GM18520 (cell line): ENCODE data around the gene USP3.
A peak's percentile ranks its signal among the peaks of the same experiment; 100 is the strongest.
"Not testable (repeated sequence)": the region's sequence is repeated elsewhere in the genome, so short reads cannot be mapped to it uniquely, and the experiment has no call there.

ENCODE experiments used
- ATAC-seq: cut with Tn5 transposase; IDR thresholded peaks from one replicate; pipeline ENCODE4 v1.9.1; 2021; ENCODE audit not compliant: unreplicated experiment

Gene USP3

DNA sequence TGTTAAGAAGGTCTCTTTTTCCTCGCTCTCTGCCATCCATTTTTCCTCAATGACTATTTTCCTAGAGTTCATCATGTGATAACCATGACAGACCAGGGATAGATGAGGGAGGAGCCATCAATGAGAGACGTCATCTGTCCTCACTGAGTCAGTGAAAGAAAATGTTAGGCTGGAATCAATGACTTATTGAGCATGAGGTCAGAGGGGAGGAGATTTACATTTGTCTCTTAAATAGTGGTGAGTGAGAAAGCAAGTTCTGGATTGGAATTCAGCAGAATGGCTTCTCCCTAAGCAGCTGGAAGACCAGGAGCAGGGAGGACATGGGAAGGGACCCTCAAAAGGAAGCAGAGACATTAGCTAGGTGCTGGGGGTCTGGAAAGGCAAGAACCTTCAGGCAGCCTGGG, 28.2 kb upstream of the USP3 start:
- ATAC-seq, result no peak

DNA sequence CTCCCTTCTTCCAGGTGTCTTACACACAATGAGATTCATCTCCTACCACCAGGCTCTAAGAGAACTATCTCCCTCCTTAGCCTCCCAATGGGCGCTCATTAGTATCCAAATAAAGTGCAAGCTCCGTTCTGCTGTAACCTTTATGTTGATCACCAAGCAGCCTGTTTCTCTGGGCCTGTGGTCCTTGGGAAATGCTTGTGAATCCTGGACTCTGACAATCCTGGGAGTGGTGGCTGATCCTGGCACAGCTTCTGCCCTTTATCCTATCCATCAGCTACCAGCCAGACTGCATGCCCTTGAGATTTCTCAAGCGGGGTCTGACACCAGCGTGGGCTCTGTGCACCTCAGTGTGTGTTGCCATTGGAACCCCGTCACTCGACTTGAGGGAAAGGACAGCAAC, 26.1 kb upstream of the USP3 start:
- no peak for ATAC-seq

DNA sequence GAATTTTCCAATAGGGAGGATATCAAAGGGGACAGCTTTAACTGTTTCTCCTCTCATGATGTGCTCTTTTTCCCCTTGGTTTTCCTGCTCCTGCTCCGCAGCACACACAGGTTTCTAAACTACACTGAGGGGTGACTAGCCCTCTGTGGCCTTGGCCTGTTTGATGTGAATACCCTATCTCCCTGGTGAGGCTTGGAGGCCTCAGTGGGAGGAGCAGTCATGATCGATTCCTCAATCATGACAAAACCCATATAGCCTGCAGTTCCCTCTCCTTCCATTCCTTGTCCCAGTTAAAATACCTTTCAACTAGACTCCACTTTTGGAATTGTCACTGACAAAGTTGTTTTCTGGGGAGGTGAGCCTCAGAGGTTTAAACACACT, 24.0 kb upstream of the USP3 start:
- no peak for ATAC-seq

DNA sequence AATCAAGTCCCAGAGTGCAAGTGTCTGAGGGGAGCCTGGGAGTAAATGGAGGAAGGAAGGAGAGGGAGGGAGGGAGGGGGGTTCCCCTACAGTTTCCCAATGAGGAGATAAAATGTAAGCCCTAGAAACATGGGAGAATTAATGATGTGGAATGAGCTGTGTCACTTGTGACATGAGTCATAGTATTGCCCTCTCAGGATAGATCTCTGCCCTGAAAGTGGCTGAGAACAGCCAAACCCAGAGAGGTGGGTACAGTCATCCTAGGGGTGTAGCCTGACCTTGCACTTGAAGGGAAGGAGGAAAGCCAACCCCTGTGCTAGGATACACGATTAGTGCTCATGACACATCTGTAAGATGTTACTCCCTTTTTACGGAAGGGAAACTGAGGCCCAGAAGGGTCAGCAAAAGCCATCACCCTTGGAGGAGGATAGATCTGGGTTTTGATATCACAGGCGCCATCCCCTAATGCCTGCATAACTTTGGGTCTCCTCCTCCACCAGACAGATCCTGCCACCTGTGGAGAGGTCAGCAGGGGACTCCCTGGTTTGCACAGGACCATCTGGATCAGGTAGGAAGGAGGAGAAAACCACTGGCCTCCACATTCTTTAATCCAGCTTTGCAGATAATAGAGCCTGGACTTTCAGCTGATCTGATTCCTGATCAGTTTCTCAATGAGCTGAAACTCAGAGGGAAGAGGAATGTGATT, 23.1 kb upstream of the USP3 start:
- ATAC-seq, result no peak

DNA sequence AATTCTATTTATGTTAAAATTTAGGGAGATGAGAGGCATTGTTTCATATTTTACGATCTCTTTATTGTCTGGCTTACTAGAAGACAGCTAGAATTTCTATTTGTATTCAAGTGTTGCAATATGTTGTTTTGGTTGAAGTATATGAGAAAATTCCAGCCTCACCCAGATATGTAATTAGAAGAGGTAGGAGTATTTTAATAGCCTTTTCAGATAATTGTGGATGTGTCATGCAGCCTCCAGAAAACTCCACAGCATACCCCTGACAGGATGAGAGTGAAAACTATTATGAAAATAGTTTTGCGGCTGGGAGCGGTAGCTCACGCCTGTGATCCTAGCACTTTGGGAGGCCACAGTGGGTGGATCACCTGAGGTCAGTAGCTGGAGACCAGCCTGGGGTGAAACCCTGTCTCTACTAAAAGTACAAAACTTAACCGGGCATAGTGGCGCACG, 21.5 kb upstream of the USP3 start:
- no peak for ATAC-seq

DNA sequence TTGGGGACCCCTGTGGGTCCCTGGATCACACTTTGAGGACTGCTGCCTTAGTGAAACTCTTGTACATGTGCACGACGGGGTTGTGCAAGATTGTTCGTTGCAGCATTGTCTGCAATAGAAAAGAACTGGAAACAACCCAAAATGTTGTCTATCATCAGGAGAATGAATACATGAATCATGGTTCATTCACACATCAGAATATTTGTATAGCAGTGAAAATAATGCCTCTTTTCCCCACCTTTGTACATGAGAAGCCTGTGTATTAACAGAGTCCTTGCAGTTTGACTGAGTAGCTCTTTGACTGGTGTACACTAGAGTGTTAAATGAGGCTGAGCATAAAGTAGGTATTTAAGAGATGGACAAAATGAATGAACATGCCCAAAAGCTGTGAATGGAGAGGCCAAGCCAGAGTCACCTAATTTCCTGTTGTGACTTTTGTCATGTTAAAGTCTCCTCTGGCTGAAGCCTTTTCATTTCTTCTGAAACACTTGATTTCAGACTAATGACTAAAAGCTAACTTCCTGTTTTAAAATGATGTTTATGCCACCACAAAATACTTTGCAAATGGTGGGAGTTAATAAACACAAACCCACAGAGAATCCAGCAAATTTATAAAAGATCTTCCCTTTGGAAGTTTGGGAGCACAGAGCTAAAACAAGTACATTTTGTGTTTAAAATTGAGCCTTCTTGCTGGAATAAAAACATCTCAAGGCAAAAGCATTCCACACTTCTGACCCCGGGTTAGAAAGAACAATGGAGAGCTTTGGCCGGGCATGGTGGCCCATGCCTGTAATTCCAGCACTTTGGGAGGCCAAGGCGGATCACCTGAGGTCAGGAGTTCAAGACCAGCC, 20.6 kb upstream of the USP3 start:
- no peak for ATAC-seq

DNA sequence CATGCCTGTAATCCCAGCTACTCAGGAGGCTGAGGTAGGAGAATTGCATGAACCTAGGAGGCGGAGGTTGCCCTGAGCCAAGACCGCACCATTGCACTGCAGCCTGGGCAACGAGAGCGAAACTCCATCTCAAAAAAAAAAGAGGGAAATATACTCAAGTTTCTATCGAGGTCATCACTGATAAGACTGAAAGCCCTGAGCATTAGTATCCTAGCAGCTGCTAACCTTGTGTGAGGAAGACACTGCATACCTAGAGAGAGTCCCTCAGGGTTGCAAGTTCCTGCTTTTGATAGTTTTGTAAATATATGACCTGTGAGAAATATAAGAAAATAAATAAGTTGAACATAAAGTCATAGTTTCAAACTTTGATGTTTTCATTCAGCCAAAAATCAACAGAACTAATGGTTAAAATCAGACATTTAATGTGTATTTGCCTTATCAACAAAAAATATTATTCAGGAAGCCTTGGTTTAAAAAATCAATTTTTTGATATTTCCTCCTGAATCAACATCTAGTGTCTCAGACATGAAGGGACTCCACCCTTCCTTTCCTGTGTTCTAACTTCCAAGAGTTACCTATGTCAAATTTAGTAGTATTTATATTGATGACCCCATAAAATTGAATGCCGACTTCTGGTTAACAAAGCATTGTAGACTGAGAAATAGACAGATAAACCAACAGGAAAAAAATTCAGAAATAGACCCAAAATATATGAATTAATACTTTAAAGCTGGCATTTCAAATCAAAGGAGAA, 19.8 kb upstream of the USP3 start:
- no peak for ATAC-seq

DNA sequence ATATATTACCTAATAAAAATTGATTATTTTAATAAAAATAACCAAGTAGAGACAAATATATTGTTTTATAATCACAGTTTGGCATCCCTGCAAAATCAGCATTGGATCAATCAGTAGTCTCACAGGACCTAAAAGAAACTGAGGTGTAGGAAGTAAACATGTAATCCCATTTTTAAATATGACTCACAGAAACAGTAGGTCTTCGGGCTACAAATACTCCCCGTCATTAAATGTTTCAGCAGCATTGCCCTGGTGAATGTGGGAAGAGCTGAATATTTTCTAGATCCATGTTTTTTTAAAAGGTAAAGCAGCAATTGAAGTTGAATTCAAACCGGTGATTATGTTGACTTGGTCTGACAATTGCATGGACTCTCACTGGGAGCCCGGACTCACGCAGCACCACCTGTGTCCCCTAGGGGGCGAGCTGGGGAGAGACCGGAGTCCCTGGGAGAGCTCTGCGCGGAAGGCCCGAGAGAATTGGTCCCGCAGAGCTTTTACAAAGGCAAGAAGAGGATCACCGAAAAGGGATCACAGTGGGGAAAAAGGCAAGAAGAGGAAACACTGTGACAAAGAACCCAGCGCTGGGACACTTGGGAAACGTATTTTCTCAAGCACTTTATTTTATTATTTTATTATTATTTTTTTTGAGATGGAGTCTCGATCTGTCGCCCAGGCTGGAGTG, 17.2 kb upstream of the USP3 start:
- ATAC-seq, result peak; percentile 23

DNA sequence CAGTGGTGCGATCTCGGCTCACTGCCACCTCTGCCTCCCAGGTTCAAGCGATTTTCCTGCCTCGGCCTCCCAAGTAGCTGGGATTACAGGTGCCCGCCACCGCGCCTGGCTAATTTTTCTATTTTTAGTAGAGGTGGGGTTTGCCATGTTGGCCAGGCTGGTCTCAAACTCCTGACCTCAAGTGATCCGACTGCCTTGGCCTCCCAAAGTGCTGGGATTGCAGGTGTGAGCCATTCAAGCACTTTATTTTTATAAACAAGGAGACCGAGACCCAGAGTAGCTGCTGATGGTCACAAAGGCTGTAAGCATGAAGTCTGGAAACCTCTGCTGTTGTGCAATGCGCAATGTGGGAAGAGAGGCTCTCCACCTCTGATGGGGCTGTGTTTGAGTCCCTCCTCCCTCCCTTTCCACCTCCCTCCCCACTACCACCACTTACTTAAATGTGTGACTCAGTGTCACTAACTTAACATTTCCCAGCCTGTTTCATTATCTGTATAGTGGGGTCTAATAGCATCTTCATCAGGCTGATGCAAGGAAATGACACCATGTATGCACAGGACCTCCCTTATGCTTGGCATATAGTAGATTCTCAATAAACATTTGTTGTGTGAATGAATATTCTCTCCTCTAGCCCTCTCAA, 16.5 kb upstream of the USP3 start:
- ATAC-seq, result not testable (repeated sequence)

DNA sequence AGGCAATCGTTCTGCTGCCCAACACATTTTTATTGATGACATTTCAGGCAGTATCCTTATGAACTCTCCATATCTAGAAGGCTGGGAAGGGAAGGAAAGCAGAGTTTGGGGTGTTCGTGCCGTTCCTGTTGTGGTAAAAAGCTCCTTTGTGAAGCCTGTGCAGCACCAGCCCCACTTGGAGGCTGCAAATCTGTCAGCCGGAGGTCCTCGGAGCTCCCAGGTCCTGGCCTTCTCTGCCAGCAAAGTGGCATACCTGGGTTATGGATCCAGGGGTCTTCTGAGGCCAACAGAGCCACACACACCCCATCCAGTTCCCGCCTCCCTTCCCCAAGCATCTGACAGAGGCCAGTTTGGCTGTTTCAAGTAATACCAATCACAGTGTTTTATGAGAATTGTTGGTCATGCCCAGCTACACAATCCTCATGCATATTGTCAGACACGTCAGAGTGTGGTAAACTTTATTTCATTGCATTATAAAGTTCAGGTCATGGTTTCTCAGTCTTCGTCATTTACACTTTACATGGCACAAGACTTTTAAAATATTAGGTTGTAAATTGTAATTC, 15.9 kb upstream of the USP3 start:
- ATAC-seq, result no peak

DNA sequence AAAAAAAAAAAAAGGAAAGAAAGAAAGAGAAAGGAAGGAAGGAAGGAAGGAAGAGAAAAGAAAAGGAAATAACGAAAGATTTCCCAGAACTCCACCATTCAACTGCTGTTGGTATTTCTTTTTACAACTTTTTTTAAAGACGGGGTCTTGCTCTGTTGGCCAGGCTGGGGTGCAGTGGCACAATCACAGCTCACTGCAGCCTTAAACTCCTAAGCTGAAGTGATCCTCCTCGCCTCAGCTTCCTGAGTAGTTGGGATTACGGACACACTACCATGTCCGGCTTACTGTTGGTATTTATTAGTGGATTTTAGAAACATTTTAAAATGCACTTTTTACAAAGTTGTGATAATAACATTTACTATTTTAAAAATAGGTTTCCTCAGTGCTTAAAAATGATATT, 15.0 kb upstream of the USP3 start:
- ATAC-seq, result no peak

DNA sequence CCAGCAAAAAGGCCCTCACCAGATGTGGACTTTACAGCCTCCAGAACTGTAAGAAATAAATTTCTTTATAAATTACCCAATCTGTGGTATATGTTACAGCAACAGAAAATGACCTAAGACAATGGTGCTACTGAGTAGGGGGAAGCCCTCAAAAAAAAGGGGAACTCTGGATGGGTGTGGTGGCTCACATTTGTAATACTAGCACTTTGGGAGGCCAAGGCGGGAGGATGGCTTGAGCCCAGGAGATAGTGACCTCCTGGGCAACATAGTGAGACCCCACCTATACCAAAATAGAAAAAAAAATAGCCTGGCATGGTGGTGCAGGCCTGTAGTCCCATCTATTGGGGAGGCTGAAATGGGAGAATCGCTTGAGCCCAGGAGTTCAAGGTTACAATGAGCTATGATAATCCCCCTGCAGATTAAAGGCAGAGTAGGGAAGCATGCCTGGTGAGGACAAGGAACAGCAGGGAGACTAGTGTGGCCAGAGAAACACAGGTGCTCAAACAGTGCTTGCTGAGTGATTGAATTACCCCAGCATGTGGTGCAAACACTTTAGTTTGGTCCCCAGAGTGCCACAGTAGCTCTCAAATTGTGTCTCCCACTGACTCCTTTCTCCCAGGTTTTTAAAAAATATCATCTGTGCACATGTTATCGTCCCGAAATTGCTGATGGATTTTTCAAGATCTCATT, 13.9 kb upstream of the USP3 start:
- no peak for ATAC-seq

DNA sequence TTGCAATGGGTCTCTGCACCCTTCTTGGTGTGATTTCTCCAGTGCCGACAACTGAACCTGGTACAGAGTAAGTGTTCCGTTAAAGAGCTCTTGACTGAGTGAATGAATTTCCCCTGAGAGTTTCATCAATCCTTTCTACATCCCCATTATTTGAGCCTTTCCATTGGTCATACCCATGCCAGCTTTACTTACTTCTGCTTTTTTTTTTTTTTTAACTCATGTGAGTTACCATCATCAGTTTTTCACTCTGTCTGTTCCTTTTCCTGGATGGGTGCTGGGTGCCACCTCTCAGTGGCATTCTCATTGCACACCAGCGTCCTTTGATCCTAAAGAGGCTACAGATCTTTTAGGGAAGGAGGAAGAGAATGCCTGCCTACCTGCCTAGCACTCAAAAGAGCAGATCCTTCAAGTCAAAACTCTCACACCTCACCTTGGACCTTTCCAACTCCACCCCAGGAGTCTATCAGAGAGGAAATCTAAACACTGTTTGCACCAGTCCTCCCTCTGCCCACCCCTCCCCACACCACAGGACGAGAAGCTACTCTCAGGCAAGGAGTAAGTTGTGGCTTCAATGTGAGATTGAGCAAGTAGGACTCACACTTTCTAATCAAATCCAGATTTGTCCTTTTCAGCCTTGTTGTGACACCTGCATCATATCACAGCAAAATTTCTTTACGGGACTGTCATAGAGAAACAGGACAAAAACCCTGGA, 13.1 kb upstream of the USP3 start:
- ATAC-seq, result no peak

DNA sequence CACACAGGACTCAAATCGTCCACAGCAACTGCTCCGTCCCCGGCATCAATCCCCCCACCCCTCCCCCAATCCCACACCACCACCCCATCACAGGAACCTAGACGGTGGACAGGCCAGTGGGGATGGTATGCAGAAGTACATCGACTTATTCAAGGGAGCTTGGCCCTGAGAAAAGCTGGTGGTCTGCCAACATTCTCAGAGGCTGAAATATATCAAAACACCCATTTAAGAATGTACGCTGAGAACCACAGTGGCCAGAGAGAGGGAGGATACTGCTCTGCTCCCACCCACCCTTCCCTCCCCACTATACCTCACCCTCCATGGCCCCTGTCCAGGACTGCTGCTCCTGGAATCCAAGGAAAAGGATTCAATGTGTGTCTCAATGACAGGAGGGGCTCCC, 12.4 kb upstream of the USP3 start:
- no peak for ATAC-seq

DNA sequence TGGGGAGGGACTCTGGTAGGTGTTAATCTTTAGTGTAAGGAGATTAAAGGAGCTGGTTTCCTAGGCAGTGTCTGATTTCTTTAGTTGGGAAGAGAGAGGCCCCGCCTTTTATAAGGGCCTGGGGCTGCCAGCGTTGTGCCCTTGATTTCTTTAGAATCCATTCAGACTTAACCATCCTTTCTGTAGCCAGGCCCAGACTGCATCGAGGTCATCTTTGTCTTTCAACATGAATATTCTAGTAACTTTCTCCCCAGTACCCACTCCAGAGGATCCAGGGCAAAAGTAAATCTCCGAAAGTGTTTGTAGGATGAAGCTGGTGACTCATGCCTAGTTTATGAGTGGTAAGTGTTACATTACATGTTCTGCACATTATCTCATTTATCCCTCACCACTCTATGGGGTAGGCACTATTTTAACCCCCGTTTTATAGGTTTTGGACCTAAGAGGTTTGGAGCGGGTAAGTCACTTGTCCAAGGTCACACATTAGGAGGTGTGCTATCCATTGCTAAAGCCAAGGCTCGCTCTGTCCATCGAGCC, 11.8 kb upstream of the USP3 start:
- no peak for ATAC-seq

DNA sequence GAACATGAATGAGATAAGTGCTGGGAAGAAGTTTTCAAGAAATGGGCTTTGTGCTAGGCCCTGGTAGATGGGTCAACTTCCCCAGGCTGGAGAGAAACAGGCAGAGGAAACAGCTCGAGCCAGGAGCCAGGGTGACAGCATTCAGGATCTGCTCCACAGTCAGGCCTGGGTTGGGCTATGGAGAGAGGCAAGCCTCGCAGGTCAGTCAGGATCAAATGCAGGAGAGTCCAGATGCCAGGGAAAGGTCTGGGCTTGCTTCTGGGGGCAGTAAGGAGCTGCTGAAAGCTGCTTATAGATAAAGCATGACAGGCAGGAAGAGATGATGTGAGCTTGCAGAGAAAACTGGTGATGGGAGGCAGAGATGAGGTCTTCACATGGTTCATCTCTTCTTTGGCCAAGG, 11.0 kb upstream of the USP3 start:
- ATAC-seq, result no peak

DNA sequence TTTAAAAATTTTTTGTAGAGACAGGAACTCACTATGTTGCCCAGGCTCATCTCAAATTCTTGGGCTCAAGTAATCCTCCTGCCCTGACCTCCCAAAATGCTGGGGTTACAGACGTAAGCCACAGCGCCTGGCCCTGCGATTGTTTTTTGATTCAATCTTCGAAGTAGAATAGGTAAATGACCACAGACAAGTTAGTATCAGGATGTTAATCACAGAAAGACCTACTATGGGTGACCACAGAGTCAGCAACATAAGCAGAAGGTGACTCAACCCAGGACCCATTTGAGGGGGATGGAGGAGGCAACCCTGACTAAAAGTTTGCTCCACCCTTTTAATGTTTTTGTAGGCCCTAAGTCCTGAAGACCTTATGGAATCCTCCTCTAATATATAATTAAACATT, 10.0 kb upstream of the USP3 start:
- no peak for ATAC-seq

DNA sequence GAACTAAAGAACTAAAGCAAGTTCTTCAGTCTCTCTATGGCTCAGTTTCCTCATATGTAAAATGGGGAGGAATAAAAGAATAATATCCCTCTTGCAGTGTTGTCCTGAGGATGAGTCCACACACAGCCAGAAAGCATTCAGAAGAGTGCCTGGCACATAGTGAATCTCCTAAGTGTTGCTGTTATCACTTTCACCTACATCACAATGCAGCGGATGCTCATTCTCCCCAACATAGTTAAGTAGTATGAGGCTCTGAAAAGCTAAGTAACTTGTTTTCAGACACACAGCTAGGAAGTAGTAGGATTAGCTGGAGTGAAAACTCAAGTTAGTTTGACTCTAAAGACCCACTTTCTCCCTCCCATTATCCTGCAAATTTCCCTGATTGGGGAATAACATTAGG, 9.1 kb upstream of the USP3 start:
- no peak for ATAC-seq
